HCT116 (cell line): ENCODE data around the gene LRRC4B. TPM values are rescaled to one million over a fixed set of nuclear protein-coding genes. Genes with fewer than 3 reads are reported as not detected.

ENCODE experiments used
- ATAC-seq: fragments of 200-7000 bp; cut with Tn5 transposase; 2 replicates; pipeline ENCODE4 v1.9.1; 2020; ENCODE audit warnings: mild to moderate bottlenecking, moderate library complexity
- BruUV-seq: library from RNA; stranded (reverse); fragments of 400-500 nt; replicated peaks from 2 replicates; lab custom pipeline; 2021; lab: Mats Ljungman, UMichigan
- CTCF ChIA-PET: fragments of 300-600 bp; sonication (Branson Sonifier 250); formaldehyde crosslinking; loops from one replicate; lab custom pipeline; 2021; ENCODE audit warnings: antibody characterized with exemption; lab: Charles Lee
- POLR2A ChIA-PET: fragments of 300-600, 350-600 bp; sonication (Branson Sonifier 250); formaldehyde crosslinking; loops from one replicate; lab custom pipeline; 2021; ENCODE audit warnings: antibody characterized with exemption; lab: Charles Lee
- RAD21 ChIA-PET, 2 experiments: fragments of 300-600 bp; sonication (Branson Sonifier 250); formaldehyde crosslinking; loops; one replicate each; lab custom pipeline; 2023; ENCODE audit warnings: low total read pairs in 2 of 2; ENCODE audit not compliant: uncharacterized antibody in 2 of 2, unreplicated experiment in 2 of 2, low non-redundant PET in 1 of 2; lab: Charles Lee
- DNase-seq: peaks from one replicate; pipeline ENCODE4 v3.0.0-alpha.2; 2010; ENCODE audit warnings: low read depth, low spot score
- H2AFZ ChIP-seq: fragments of 200-600 bp; shearing (Covaris generic), sonication (generic); 2 replicates; pipeline ENCODE4 v1.6.1; 2017; ENCODE audit warnings: low read depth, mixed run types, mixed read lengths, antibody characterized with exemption, low read length; ENCODE audit not compliant: poor library complexity, severe bottlenecking
- H3K27ac ChIP-seq: 2 replicates; pipeline ENCODE4 v1.5.1; 2012; ENCODE audit warnings: low read depth, low read length
- H3K27me3 ChIP-seq: fragments of 200-600 bp; sonication (generic); 2 replicates; pipeline ENCODE4 v1.6.1; 2016; ENCODE audit warnings: mixed run types, low read length, mixed read lengths; ENCODE audit not compliant: insufficient read depth
- H3K36me3 ChIP-seq, 2 experiments: fragments of 200-500 bp in 1 of 2; fragments of 200-600 bp in 1 of 2; sonication (Bioruptor generic) in 1 of 2; sonication (generic) in 1 of 2; 2 replicates each; pipeline versions ENCODE4 v1.5.1 to v1.6.1; 2014 to 2016; ENCODE audit warnings: low read length in 2 of 2, inconsistent platforms in 1 of 2, mixed read lengths in 1 of 2, mixed run types in 1 of 2; ENCODE audit not compliant: insufficient read depth in 2 of 2, control insufficient read depth in 1 of 2
- H3K4me1 ChIP-seq, 2 experiments: fragments of 200-600 bp in 1 of 2; sonication (generic) in 1 of 2; 2 replicates each; pipeline versions ENCODE4 v1.5.1 to v1.6.1; 2012 to 2017; ENCODE audit warnings: low read length in 2 of 2, inconsistent platforms in 1 of 2, mild to moderate bottlenecking in 1 of 2, mixed read lengths in 1 of 2, mixed run types in 1 of 2, moderate library complexity in 1 of 2; ENCODE audit not compliant: insufficient read depth in 2 of 2, control insufficient read depth in 1 of 2
- H3K4me2 ChIP-seq: fragments of 200-600 bp; sonication (generic); 2 replicates; pipeline ENCODE4 v1.6.1; 2017; ENCODE audit warnings: mixed run types, low read length, mixed read lengths
- H3K4me3 ChIP-seq, 2 experiments: fragments of 200-600 bp in 1 of 2; sonication (generic) in 1 of 2; replicated peaks in 1 of 2; 2 replicates each; pipeline ENCODE4 v1.5.1; 2011 to 2016; ENCODE audit warnings: low read length in 2 of 2, control low read depth in 1 of 2, low read depth in 1 of 2, mild to moderate bottlenecking in 1 of 2, mixed read lengths in 1 of 2, mixed run types in 1 of 2
- H3K79me2 ChIP-seq: fragments of 200-600 bp; sonication (generic); 2 replicates; pipeline ENCODE4 v1.6.1; 2017; ENCODE audit warnings: mild to moderate bottlenecking, mixed run types, low read length, moderate library complexity, mixed read lengths; ENCODE audit not compliant: insufficient read depth
- H3K9ac ChIP-seq: fragments of 200-600 bp; sonication (generic); 2 replicates; pipeline ENCODE4 v1.6.1; 2016; ENCODE audit warnings: low read length, mixed read lengths
- H3K9me2 ChIP-seq: fragments of 200-600 bp; sonication (generic), shearing (Covaris generic); 2 replicates; pipeline ENCODE4 v1.6.1; 2017; ENCODE audit warnings: mixed run types, mild to moderate bottlenecking, moderate library complexity; ENCODE audit not compliant: insufficient read depth
- H3K9me3 ChIP-seq, 2 experiments: fragments of 200-500 bp in 1 of 2; fragments of 200-600 bp in 1 of 2; sonication (Bioruptor generic) in 1 of 2; sonication (generic) in 1 of 2; 2 replicates each; pipeline ENCODE4 v1.6.1; 2014 to 2017; ENCODE audit warnings: low read length in 2 of 2, mixed read lengths in 2 of 2, inconsistent platforms in 1 of 2, low read depth in 1 of 2, mild to moderate bottlenecking in 1 of 2, mixed run types in 1 of 2, moderate library complexity in 1 of 2; ENCODE audit not compliant: control insufficient read depth in 1 of 2, insufficient read depth in 1 of 2
- H4K20me1 ChIP-seq: fragments of 200-600 bp; sonication (generic), shearing (Covaris generic); 2 replicates; pipeline ENCODE4 v1.6.1; 2017; ENCODE audit warnings: mixed run types, mild to moderate bottlenecking, moderate library complexity; ENCODE audit not compliant: insufficient read depth
- ATF3 ChIP-seq: IDR thresholded peaks from 2 replicates; pipeline ENCODE4 v1.6.1; 2012
- CBX3 ChIP-seq: IDR thresholded peaks from 2 replicates; pipeline ENCODE4 v1.6.1; 2012; ENCODE audit warnings: low read depth
- EZH2 ChIP-seq: fragments of 200-600 bp; sonication (generic); IDR thresholded peaks from 2 replicates; pipeline ENCODE4 v1.6.1; 2017; ENCODE audit warnings: antibody characterized with exemption, mixed run types
- FOSL1 ChIP-seq: IDR thresholded peaks from 2 replicates; pipeline ENCODE4 v1.6.1; 2012; ENCODE audit warnings: low read depth
- POLR2A ChIP-seq: IDR thresholded peaks from 2 replicates; pipeline ENCODE4 v1.7.0; 2011; ENCODE audit warnings: borderline replicate concordance; ENCODE audit not compliant: insufficient read depth, insufficient read length; ENCODE audit errors: extremely low read depth
- POLR2AphosphoS5 ChIP-seq: IDR thresholded peaks from 2 replicates; pipeline ENCODE4 v1.6.1; 2011; ENCODE audit warnings: mild to moderate bottlenecking, low read depth, low read length, moderate library complexity
- RAD21 ChIP-seq: IDR thresholded peaks from 2 replicates; pipeline ENCODE4 v1.6.1; 2012; ENCODE audit warnings: low read depth, mild to moderate bottlenecking
- REST ChIP-seq: IDR thresholded peaks from 2 replicates; pipeline ENCODE4 v1.6.1; 2012; ENCODE audit warnings: low read depth
- SIN3A ChIP-seq: IDR thresholded peaks from 2 replicates; pipeline ENCODE4 v1.6.1; 2012; ENCODE audit warnings: low read depth
- TCF7L2 ChIP-seq: IDR thresholded peaks from 2 replicates; pipeline ENCODE4 v1.7.0; 2011; ENCODE audit warnings: borderline replicate concordance, inconsistent platforms; ENCODE audit not compliant: insufficient read depth, insufficient read length; ENCODE audit errors: extremely low read depth
- YY1 ChIP-seq: IDR thresholded peaks from 2 replicates; pipeline ENCODE4 v1.6.1; 2011; ENCODE audit warnings: low read length, low read depth, moderate library complexity, mild to moderate bottlenecking; ENCODE audit not compliant: insufficient replicate concordance; ENCODE audit errors: extremely low read depth
- intact Hi-C: fragments of 100-400 bp; cut with micrococcal nuclease; formaldehyde crosslinking; loops from 2 replicates; pipeline ENCODE4 v1.10.0; 2022
- total RNA-seq: library from RNA; stranded (reverse); gene quantifications from one replicate; pipeline ENCODE4 v1.2.1, GENCODE V29; 2021; ENCODE audit not compliant: unreplicated experiment
- TF ChIP-seq, protein P1 (sequence below): IDR thresholded peaks from 2 replicates; pipeline ENCODE4 v1.6.1; 2011; ENCODE audit warnings: mild to moderate bottlenecking, low read length, moderate library complexity; ENCODE audit not compliant: insufficient replicate concordance; ENCODE audit errors: extremely low read depth

LRRC4B gene
- total RNA-seq, 1 experiment from 2014 or later, result 0.89 TPM

DNA sequence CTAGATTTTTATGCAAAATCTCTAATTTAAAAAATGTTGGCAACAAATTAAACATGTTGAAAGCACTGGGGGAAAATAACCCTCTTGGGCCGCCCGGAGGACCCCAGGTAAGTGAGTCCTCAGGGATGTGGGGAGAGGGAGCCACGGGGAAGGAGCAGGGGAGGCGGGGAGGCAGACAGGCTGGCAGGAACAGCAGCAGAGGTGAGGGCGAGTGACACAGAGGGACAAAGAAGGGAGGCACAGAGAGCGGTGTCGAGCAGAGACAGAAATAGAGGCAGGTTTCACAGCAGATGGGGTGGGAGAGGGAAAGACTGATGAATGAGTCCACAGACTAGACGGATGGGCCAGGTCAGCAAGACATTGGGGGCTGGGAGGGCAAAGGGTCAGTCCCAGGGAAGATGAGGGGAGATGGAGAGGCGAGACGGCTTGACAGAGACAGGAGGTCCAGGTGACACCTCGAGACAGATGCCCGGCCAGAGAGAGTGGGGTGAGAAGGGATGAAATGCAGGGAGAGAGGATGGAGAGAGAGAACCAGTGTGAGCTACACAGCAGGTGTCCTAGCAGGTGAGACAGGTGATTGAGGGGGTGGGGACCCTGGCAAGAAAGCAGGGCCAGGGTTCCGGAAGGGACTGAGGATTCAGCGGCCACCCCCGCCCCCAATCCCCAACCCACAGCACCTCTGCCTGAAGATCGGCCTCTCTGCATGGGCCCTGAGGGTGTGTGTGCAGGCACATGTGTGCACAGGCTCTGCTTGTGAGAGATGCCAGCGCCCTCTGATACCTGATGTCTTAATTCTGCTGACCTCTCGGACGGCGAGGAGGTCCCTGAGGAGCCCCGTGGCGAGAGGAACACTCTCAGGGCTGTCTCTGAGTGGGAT lies 3.8 kb downstream of the LRRC4B start:
- Histone ChIP-seq H3K9me3 (no peaks in the 10 kb centered on the region), H3K4me3 (no peak overlapping the region), H3K27me3 (peaks cover 10% of the 10 kb centered on the region; the same call in 1 of the 2 replicates), H3K4me2 (no peak overlapping the region), H4K20me1 (no peaks in the 10 kb centered on the region), H3K4me1 (no peaks in the 10 kb centered on the region), H3K36me3 (no peaks in the 10 kb centered on the region), H3K27ac (no peak overlapping the region), H3K9ac (no peak overlapping the region), H3K79me2 (no peaks in the 10 kb centered on the region), H3K9me2 (no peaks in the 10 kb centered on the region), H2AFZ (no peak overlapping the region)
- intact Hi-C loops, result no loop called here
- no peak for TF ChIP-seq ATF3
- RAD21 ChIA-PET, result no interaction called here
- ATAC-seq, result no peak
- CTCF ChIA-PET, result no interaction called here
- POLR2A ChIA-PET, result no interaction called here
- no peak for DNase-seq
- no TSS peak for BruUV-seq

- BruUV-seq, result no TSS peak
- ChIA-PET POLR2A (no interaction called here), RAD21 (no interaction called here), CTCF (no interaction called here)
- Histone ChIP-seq H3K79me2 (no peaks in the 10 kb centered on the region), H3K36me3 (no peaks in the 10 kb centered on the region), H3K27ac (no peak overlapping the region), H2AFZ (no peak overlapping the region), H3K9ac (no peak overlapping the region), H3K4me1 (no peaks in the 10 kb centered on the region), H3K4me3 (no peak overlapping the region), H3K27me3 (peaks cover 10% of the 10 kb centered on the region; the same call in 1 of the 2 replicates), H3K9me2 (no peaks in the 10 kb centered on the region), H3K9me3 (no peaks in the 10 kb centered on the region), H4K20me1 (no peaks in the 10 kb centered on the region), H3K4me2 (no peak overlapping the region)
- DNase-seq (no peak), ATAC-seq (no peak)
- intact Hi-C loops, result no loop called here
- no peak for TF ChIP-seq EZH2
- TF ChIP-seq FOSL1, result no peak
- no peak for TF ChIP-seq RAD21
- no peak for TF ChIP-seq POLR2A
- TF ChIP-seq, protein P1, sequence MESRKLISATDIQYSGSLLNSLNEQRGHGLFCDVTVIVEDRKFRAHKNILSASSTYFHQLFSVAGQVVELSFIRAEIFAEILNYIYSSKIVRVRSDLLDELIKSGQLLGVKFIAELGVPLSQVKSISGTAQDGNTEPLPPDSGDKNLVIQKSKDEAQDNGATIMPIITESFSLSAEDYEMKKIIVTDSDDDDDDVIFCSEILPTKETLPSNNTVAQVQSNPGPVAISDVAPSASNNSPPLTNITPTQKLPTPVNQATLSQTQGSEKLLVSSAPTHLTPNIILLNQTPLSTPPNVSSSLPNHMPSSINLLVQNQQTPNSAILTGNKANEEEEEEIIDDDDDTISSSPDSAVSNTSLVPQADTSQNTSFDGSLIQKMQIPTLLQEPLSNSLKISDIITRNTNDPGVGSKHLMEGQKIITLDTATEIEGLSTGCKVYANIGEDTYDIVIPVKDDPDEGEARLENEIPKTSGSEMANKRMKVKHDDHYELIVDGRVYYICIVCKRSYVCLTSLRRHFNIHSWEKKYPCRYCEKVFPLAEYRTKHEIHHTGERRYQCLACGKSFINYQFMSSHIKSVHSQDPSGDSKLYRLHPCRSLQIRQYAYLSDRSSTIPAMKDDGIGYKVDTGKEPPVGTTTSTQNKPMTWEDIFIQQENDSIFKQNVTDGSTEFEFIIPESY, result no peak
- no peak for TF ChIP-seq TCF7L2
- TF ChIP-seq REST, result no peak
- TF ChIP-seq YY1, result no peak
- TF ChIP-seq SIN3A, result no peak
- TF ChIP-seq POLR2AphosphoS5, result no peak
- no peak for TF ChIP-seq CBX3
Measured at GRCh38 chr19:50563597-50563996, 4.6 kb downstream of the LRRC4B start.
